ENCODE measurements around the gene QPCTL.

GRCh38 chr19:45693106-45693788, 781 bp downstream of the QPCTL start:
- peak; percentile 96 for TF ChIP-seq CTCF (IDR thresholded peaks at IDR 0.05)
- no peak for TF ChIP-seq EZH2 (IDR thresholded peaks at IDR 0.05; ENCODE audit: borderline replicate concordance, insufficient read depth, low read depth, low read length, poor library complexity, severe bottlenecking)

All from B cell (primary cell).